Heart right ventricle (tissue), 16 donors: ENCODE results near the gene PRG3. TPM values are rescaled to one million over a fixed set of nuclear protein-coding genes. Genes with fewer than 3 reads are reported as not detected.
A peak's percentile ranks its signal among the peaks of the same experiment; 100 is the strongest.

Experiments used
- ATAC-seq, 8 donors: fragments of 200-7000 bp; cut with Tn5 transposase; one replicate each; pipeline ENCODE4 v1.9.1; 2020; ENCODE audit warnings: mild to moderate bottlenecking in 8 of 8, moderate library complexity in 8 of 8, moderate number of reproducible peaks in 1 of 8
- DNase-seq, 2 donors: peaks; one replicate each; pipeline ENCODE4 v3.0.0-alpha.2; 2020
- H3K27ac ChIP-seq, 10 donors: fragments of 200-600 bp; sonication (generic) in 2 of 10; one replicate each; pipeline versions ENCODE4 v1.5.0 to v1.8.0; 2020 to 2022; ENCODE audit warnings: mild to moderate bottlenecking in 3 of 10
- H3K27me3 ChIP-seq, 7 donors: fragments of 200-600 bp; one replicate each; pipeline ENCODE4 v1.8.0; 2021 to 2022; ENCODE audit warnings: mild to moderate bottlenecking in 2 of 7
- H3K36me3 ChIP-seq, 9 donors: fragments of 200-600 bp; sonication (generic) in 1 of 9; one replicate each; pipeline versions ENCODE4 v1.5.0 to v1.8.0; 2020 to 2022; ENCODE audit warnings: mild to moderate bottlenecking in 2 of 9
- H3K4me1 ChIP-seq, 9 donors: fragments of 200-600 bp; sonication (generic) in 1 of 9; one replicate each; pipeline versions ENCODE4 v1.5.0 to v1.8.0; 2020 to 2022; ENCODE audit warnings: mild to moderate bottlenecking in 4 of 9
- H3K4me3 ChIP-seq, 10 donors: fragments of 200-600 bp; sonication (generic) in 2 of 10; one replicate each; pipeline versions ENCODE4 v1.5.0 to v1.8.0; 2020 to 2022; ENCODE audit warnings: mild to moderate bottlenecking in 7 of 10, moderate library complexity in 2 of 10
- H3K9me3 ChIP-seq, 11 donors: fragments of 200-600 bp in 10 of 11; sonication (generic) in 2 of 11; one replicate each; pipeline versions ENCODE4 v1.5.0 to v1.8.0; 2013 to 2022; ENCODE audit warnings: mild to moderate bottlenecking in 2 of 11, control low read depth in 1 of 11, moderate library complexity in 1 of 11
- CTCF ChIP-seq, 9 donors: fragments of 200-600 bp; sonication (generic) in 2 of 9; IDR thresholded peaks; one replicate each; pipeline versions ENCODE4 v1.5.0 to v1.8.0; 2021 to 2022; ENCODE audit warnings: antibody characterized with exemption in 9 of 9, mild to moderate bottlenecking in 5 of 9, moderate library complexity in 1 of 9
- WGBS, 2 donors: extraction: QIAGEN DNeasy Blood & Tissue Kit; methylation state at CpG; one replicate each; pipeline ENCODE4 v1.1.7; 2013; ENCODE audit warnings: inconsistent platforms in 1 of 2; 5-methylcytosine and 5-hydroxymethylcytosine counted together
- intact Hi-C, 10 donors: fragments of 100-400 bp; cut with DNase I; formaldehyde crosslinking; loops; one replicate each; pipeline versions ENCODE4 v1.11.1 to v1.14.2; 2022
- polyA plus RNA-seq, 2 donors: library from polyadenylated mRNA; stranded (reverse); fragments of 200-250 nt; gene quantifications; one replicate each; pipeline ENCODE4 v1.2.3, GENCODE V29; 2013
- total RNA-seq, 10 donors: library from RNA; stranded (reverse); fragmentation: NEBNext Ultra II Directional in 3 of 10; extraction: Animal tissue kit (Norgen Biotek cat#: 25700) in 3 of 10; gene quantifications; one replicate each; pipeline versions ENCODE4 v1.2.1 to v1.2.4, GENCODE V29; 2021 to 2023
- donor health status: Arrhythmogenic right ventricular cardiomyopathy.
- donor health status: ischemic (EF 13 %, LVEDD 7.1; RV severe dilation, severe dysfunction).
- donor health status: healthy with polysubstance abuse.
- donor health status: DM: no; HTN: yes; CAD: no.
- donor health status: DM: no; HTN: no; CAD: no.
- donor health status: ischemic (EF 25% LVEDD 6.9; RV normal size, moderate dysfunction).
- donor health status: ischemic (EF 25% LVEDD 5.7; RV mildly dilated, moderate dysfunction).
- donor health status: healthy.
- donor health status: DM: yes; HTN: yes; CAD: no.
- donor health status: Ischemic cardiomyopathy.
- donor health status: ischemic (EF 35%, LVEDD 5.7; RV mildly dilated, moderate dysfunction).
- donor health status: nonischemic (EF 11% LVEDD 7.7; RV severe dilation, severe dysfunction).
- donor health status: DM: yes; HTN: yes; CAD: no.
- donor health status: PGD.
- donor health status: ischemic (EF 29% LVEDD 5.4; RV normal size, mild dysfunction).
- donor health status: nonischemic (EF 23%, LVEDD 6.1; RV moderate dilation, normal function).

PRG3 gene
- total and polyA plus RNA-seq, 12 donors: not detected

- no peak for TF ChIP-seq CTCF (IDR thresholded peaks at IDR 0.05)
- intact Hi-C loops: no loop called here
- Histone ChIP-seq H3K27ac (no peak overlapping the region), H3K27me3 (no peaks in the 10 kb centered on the region), H3K9me3 (no peaks in the 10 kb centered on the region), H3K36me3 (peaks cover 4 to 67% (median 48%) of the 10 kb centered on the region in 9 donors), H3K4me1 (peaks cover 6 to 24% (median 16%) of the 10 kb centered on the region in 9 donors), H3K4me3 (no peak overlapping the region)
- ATAC-seq (no peak), DNase-seq (no peak)
- WGBS, 2 donors: 93 to 94% methylated on average over 11 of the region's 11 CpGs
These were observed 48.1 kb downstream of the PRG3 start for GRCh38 chr11:57332694-57333440.

GRCh38 chr11:57331720-57332119, 49.2 kb downstream of the PRG3 start:
- no peaks in the 10 kb centered on the region for H3K27me3 ChIP-seq
- peaks cover 4 to 79% (median 59%) of the 10 kb centered on the region in 9 donors for H3K36me3 ChIP-seq
- no peaks in the 10 kb centered on the region for H3K9me3 ChIP-seq
- DNase-seq (no peak), ATAC-seq (no peak)
- intact Hi-C loops: no loop called here
- no peak for TF ChIP-seq CTCF (IDR thresholded peaks at IDR 0.05)
- WGBS, 2 donors: 95% methylated on average over 14 of the region's 14 CpGs
- H3K27ac ChIP-seq: no peak overlapping the region
- H3K4me1 ChIP-seq: peaks cover 6 to 28% (median 20%) of the 10 kb centered on the region in 9 donors
- no peak overlapping the region for H3K4me3 ChIP-seq

GRCh38 chr11:57330029-57330428, 50.9 kb downstream of the PRG3 start:
- Histone ChIP-seq H3K27ac (no peak overlapping the region), H3K36me3 (peaks cover 4 to 87% (median 64%) of the 10 kb centered on the region in 9 donors), H3K9me3 (no peaks in the 10 kb centered on the region), H3K27me3 (no peaks in the 10 kb centered on the region), H3K4me3 (no peak overlapping the region), H3K4me1 (peaks cover 6 to 34% (median 27%) of the 10 kb centered on the region in 9 donors)
- 94 to 97% methylated on average over 9 of the region's 9 CpGs for WGBS, 2 donors
- intact Hi-C loops: no loop called here
- TF ChIP-seq CTCF (IDR thresholded peaks at IDR 0.05): no peak
- no peak for DNase-seq
- no peak for ATAC-seq

- no peak for ATAC-seq
- Histone ChIP-seq H3K36me3 (peaks cover 4 to 69% (median 62%) of the 10 kb centered on the region in 9 donors), H3K9me3 (no peaks in the 10 kb centered on the region), H3K4me1 (peaks cover 6 to 36% (median 29%) of the 10 kb centered on the region in 9 donors), H3K27ac (peak overlapping the region in 1 of 10 donors; percentile 91), H3K4me3 (no peak overlapping the region), H3K27me3 (no peaks in the 10 kb centered on the region)
- 96 to 99% methylated on average over 5 of the region's 5 CpGs for WGBS, 2 donors
- intact Hi-C loops: no loop called here
- DNase-seq: no peak
- TF ChIP-seq CTCF (IDR thresholded peaks at IDR 0.05): no peak
These were observed 53.2 kb downstream of the PRG3 start for GRCh38 chr11:57327721-57328120.

Other genes with a start within 250 kb of the PRG3 start
- gene LRRC55, start 199.2 kb downstream of the PRG3 start, total RNA-seq: under 1 TPM in 9 of 10 donors, not detected in 1; 0.05 to 0.53 (median 0.29) TPM
- under 1 TPM; 0.04 to 0.07 TPM for gene LRRC55, start 199.2 kb downstream of the PRG3 start, polyA plus RNA-seq
- gene APLNR, start 143.9 kb downstream of the PRG3 start, total RNA-seq: 10 to 100 TPM in 7 of 10 donors, 1 to 10 TPM in 3; 7.5 to 39.3 (median 13.9) TPM
- gene APLNR, start 143.9 kb downstream of the PRG3 start, polyA plus RNA-seq: 1 to 10 TPM; 2.0 to 7.2 TPM
- gene TNKS1BP1, start 56.2 kb downstream of the PRG3 start, total RNA-seq: 10 to 100 TPM; 19.9 to 53.8 (median 34.3) TPM
- 100 to 1,000 TPM in 1 of 2 donors, 10 to 100 TPM in 1; 39.6 to 118 TPM for gene TNKS1BP1, start 56.2 kb downstream of the PRG3 start, polyA plus RNA-seq
- 10 to 100 TPM; 30.5 to 44.9 (median 35.4) TPM for gene SSRP1, start 45.3 kb downstream of the PRG3 start, total RNA-seq
- 10 to 100 TPM; 22.6 to 73.2 TPM for gene SSRP1, start 45.3 kb downstream of the PRG3 start, polyA plus RNA-seq
- gene P2RX3, start 42.8 kb downstream of the PRG3 start, total RNA-seq: 1 to 10 TPM in 7 of 10 donors, under 1 TPM in 3; 0.32 to 5.1 (median 1.5) TPM
- gene P2RX3, start 42.8 kb downstream of the PRG3 start, polyA plus RNA-seq: under 1 TPM; 0.42 to 0.66 TPM
- gene PRG2, start 9.5 kb upstream of the PRG3 start, total RNA-seq: under 1 TPM in 1 of 10 donors, not detected in 9; 0.49 TPM
- gene PRG2, start 9.5 kb upstream of the PRG3 start, polyA plus RNA-seq: not detected
- 10 to 100 TPM; 12.1 to 36.2 (median 19.8) TPM for gene SLC43A3, start 46.0 kb upstream of the PRG3 start, total RNA-seq
- gene SLC43A3, start 46.0 kb upstream of the PRG3 start, polyA plus RNA-seq: 10 to 100 TPM; 16.6 to 24.7 TPM
- 1 to 10 TPM in 3 of 10 donors, under 1 TPM in 7; 0.33 to 1.5 (median 0.87) TPM for gene RTN4RL2, start 79.4 kb upstream of the PRG3 start, total RNA-seq
- 1 to 10 TPM in 1 of 2 donors, under 1 TPM in 1; 0.88 to 1.3 TPM for gene RTN4RL2, start 79.4 kb upstream of the PRG3 start, polyA plus RNA-seq
- gene SLC43A1, start 134.6 kb upstream of the PRG3 start, total RNA-seq: 1 to 10 TPM; 3.4 to 8.9 (median 4.7) TPM
- gene SLC43A1, start 134.6 kb upstream of the PRG3 start, polyA plus RNA-seq: 10 to 100 TPM in 1 of 2 donors, 1 to 10 TPM in 1; 6.7 to 16.5 TPM
- 10 to 100 TPM; 38.0 to 76.6 (median 51.5) TPM for gene TIMM10, start 149.6 kb upstream of the PRG3 start, total RNA-seq
- gene TIMM10, start 149.6 kb upstream of the PRG3 start, polyA plus RNA-seq: 100 to 1,000 TPM in 1 of 2 donors, 10 to 100 TPM in 1; 22.9 to 163 TPM
- not detected for gene SMTNL1, start 156.4 kb upstream of the PRG3 start, total RNA-seq
- gene SMTNL1, start 156.4 kb upstream of the PRG3 start, polyA plus RNA-seq: not detected
- gene UBE2L6, start 186.5 kb upstream of the PRG3 start, total RNA-seq: 100 to 1,000 TPM in 1 of 10 donors, 10 to 100 TPM in 8, 1 to 10 TPM in 1; 9.7 to 156 (median 17.7) TPM
- 10 to 100 TPM; 14.1 to 19.3 TPM for gene UBE2L6, start 186.5 kb upstream of the PRG3 start, polyA plus RNA-seq
- 100 to 1,000 TPM in 4 of 10 donors, 10 to 100 TPM in 6; 39.8 to 197 (median 71.6) TPM for gene SERPING1, start 216.5 kb upstream of the PRG3 start, total RNA-seq
- gene SERPING1, start 216.5 kb upstream of the PRG3 start, polyA plus RNA-seq: 100 to 1,000 TPM; 167 to 184 TPM